Measurements from ENCODE around the gene ZBTB21. TPM values are rescaled to one million over a fixed set of nuclear protein-coding genes. Genes with fewer than 3 reads are reported as not detected.

The ZBTB21 gene
- total and polyA plus RNA-seq, 2 of the 4 experiments (the other 2 are of a cell fraction) = 6.8 to 12.0 TPM

GRCh38 chr21:42004406-42005199 is 5.6 kb downstream of the ZBTB21 start:
- no peak for DNase-seq
- H4K20me1 ChIP-seq (ENCODE audit: insufficient read depth, low read length) = no peaks in the 10 kb centered on the region; the same call in 1 of the 2 replicates
- no peak for ATAC-seq (ENCODE audit: low read depth)
- H3K27ac ChIP-seq (ENCODE audit: insufficient read depth, low read length) = no peak overlapping the region
- dilution Hi-C loops (cut with HindIII; ENCODE audit: low sequenced_read_pairs, unreplicated experiment) = no loop called here
- peak overlapping the region; percentile 18; the same call in 2 of the 3 replicates for H2BK15ac ChIP-seq (ENCODE audit: low read depth, low read length)
- TF ChIP-seq BHLHE40 (IDR thresholded peaks at IDR 0.05; ENCODE audit: low read depth, low read length) (no peak), CEBPB (IDR thresholded peaks at IDR 0.05; ENCODE audit: low read depth, low read length) (no peak), MAFK (IDR thresholded peaks at IDR 0.05; ENCODE audit: low read depth, low read length) (no peak)
- TF ChIP-seq, protein P1, sequence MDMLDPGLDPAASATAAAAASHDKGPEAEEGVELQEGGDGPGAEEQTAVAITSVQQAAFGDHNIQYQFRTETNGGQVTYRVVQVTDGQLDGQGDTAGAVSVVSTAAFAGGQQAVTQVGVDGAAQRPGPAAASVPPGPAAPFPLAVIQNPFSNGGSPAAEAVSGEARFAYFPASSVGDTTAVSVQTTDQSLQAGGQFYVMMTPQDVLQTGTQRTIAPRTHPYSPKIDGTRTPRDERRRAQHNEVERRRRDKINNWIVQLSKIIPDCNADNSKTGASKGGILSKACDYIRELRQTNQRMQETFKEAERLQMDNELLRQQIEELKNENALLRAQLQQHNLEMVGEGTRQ (IDR thresholded peaks at IDR 0.05; ENCODE audit: low read depth, low read length) = no peak
- TF ChIP-seq, protein P2, sequence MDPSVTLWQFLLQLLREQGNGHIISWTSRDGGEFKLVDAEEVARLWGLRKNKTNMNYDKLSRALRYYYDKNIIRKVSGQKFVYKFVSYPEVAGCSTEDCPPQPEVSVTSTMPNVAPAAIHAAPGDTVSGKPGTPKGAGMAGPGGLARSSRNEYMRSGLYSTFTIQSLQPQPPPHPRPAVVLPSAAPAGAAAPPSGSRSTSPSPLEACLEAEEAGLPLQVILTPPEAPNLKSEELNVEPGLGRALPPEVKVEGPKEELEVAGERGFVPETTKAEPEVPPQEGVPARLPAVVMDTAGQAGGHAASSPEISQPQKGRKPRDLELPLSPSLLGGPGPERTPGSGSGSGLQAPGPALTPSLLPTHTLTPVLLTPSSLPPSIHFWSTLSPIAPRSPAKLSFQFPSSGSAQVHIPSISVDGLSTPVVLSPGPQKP (IDR thresholded peaks at IDR 0.05; ENCODE audit: borderline replicate concordance, low read depth, low read length) = no peak
- H4K8ac ChIP-seq (ENCODE audit: low read depth in 2 of 2, low read length in 2 of 2) = peak overlapping the region; percentile 14 to 28; a peak in 3 of 4 replicates
- peaks cover 15% of the 10 kb centered on the region for H3K4me1 ChIP-seq (ENCODE audit: control insufficient read depth, insufficient read depth, low read length)
- no TSS peak for BruUV-seq (replicated peaks)
- H2BK120ac ChIP-seq (ENCODE audit: low read depth, low read length) = peak overlapping the region; percentile 39
- H2AK9ac ChIP-seq (replicated peaks; ENCODE audit: low read depth, low read length, poor library complexity) = no peak overlapping the region
- H3K9ac ChIP-seq (ENCODE audit: low read depth, low read length) = no peak overlapping the region
- H3K9me1 ChIP-seq (ENCODE audit: insufficient read depth, low read length) = peaks cover 32% of the 10 kb centered on the region
- H3K14ac ChIP-seq (replicated peaks; ENCODE audit: low read depth, low read length) = peak overlapping the region; percentile 22
- peak overlapping the region; percentile 36; the same call in 1 of the 2 replicates for H3K18ac ChIP-seq (ENCODE audit: low read depth, low read length)
- H3K4me3 ChIP-seq (ENCODE audit: insufficient read depth, low read depth, low read length) = no peak overlapping the region
- no peaks in the 10 kb centered on the region for H3K27me3 ChIP-seq (ENCODE audit: control insufficient read depth, insufficient read depth, low read length)
- H3K23ac ChIP-seq (ENCODE audit: low read depth, low read length) = peak overlapping the region; percentile 35
- intact Hi-C loops (cut with micrococcal nuclease) = no loop called here
- H3K56ac ChIP-seq (ENCODE audit: extremely low read depth, insufficient read depth, low read length) = 0 out of 2 replicates have a peak overlapping the region, but pooled peaks have one; percentile 6
- H3K4ac ChIP-seq (ENCODE audit: low read depth, low read length) = peak overlapping the region; percentile 62
- H2AK5ac ChIP-seq (ENCODE audit: low read depth, low read length) = peak overlapping the region; percentile 57
- H4K5ac ChIP-seq (ENCODE audit: low read depth, low read length) = peak overlapping the region; percentile 46; the same call in 1 of the 2 replicates
- H3K4me2 ChIP-seq (ENCODE audit: low read depth, low read length) = peak overlapping the region; percentile 25; the same call in 1 of the 2 replicates
- in situ Hi-C loops (cut with MboI; ENCODE audit: low sequenced_read_pairs) = loop anchor here (5.0 kb wide), 1 partner anchor 93 kb away; no protein-coding TSS in a partner anchor
- no CpG with 5 or more reads among the region's 5 CpGs for WGBS, 2 experiments (ENCODE audit: extremely low coverage in 2 of 2, insufficient read length in 1 of 2)
- CTCF ChIA-PET = interaction anchor here (1.3 to 1.5 kb wide), 2 partner anchors 103 to 113 kb away, joined by 4 to 7 read pairs; no protein-coding TSS in a partner anchor
- POLR2A ChIA-PET (ENCODE audit: unreplicated experiment) = no interaction called here
- H4K91ac ChIP-seq (ENCODE audit: insufficient read depth, low read depth, low read length) = peak overlapping the region; percentile 51
- peaks cover 37 to 76% of the 10 kb centered on the region in 2 experiments for H3K79me1 ChIP-seq (ENCODE audit: low read depth in 1 of 2, low read length in 2 of 2)
- H3K9me3 ChIP-seq (ENCODE audit: control insufficient read depth, insufficient read depth, low read length) = no peaks in the 10 kb centered on the region
- H2BK5ac ChIP-seq (ENCODE audit: low read depth, low read length, poor library complexity, severe bottlenecking) = peak overlapping the region; percentile 67
- H2AFZ ChIP-seq (replicated peaks; ENCODE audit: low read length, poor library complexity) = no peak overlapping the region
- H2BK20ac ChIP-seq (ENCODE audit: low read depth, low read length) = peak overlapping the region; percentile 65; the same call in 1 of the 2 replicates
- peaks cover 18% of the 10 kb centered on the region for H3K36me3 ChIP-seq (ENCODE audit: control insufficient read depth, insufficient read depth, low read length)
